OCI-LY7 (cell line): ENCODE data around the gene CD207. TPM values are rescaled to one million over a fixed set of nuclear protein-coding genes. Genes with fewer than 3 reads are reported as not detected.

Experiments
- BruUV-seq: library from RNA; stranded (reverse); fragments of 400-500 nt; replicated peaks from 2 replicates; lab custom pipeline; 2021; lab: Mats Ljungman, UMichigan
- CTCF ChIA-PET: fragments of 300-600 bp; sonication (Branson Sonifier 250); formaldehyde crosslinking; loops from one replicate; lab custom pipeline; 2022; ENCODE audit warnings: antibody characterized with exemption; ENCODE audit not compliant: unreplicated experiment; lab: Charles Lee
- POLR2A ChIA-PET: fragments of 300-600 bp; sonication (Branson Sonifier 250); formaldehyde crosslinking; loops from one replicate; lab custom pipeline; 2022; ENCODE audit warnings: antibody characterized with exemption; lab: Charles Lee
- DNase-seq: peaks from one replicate; pipeline ENCODE4 v3.0.0-alpha.2; 2015; ENCODE audit warnings: low spot score
- H2AFZ ChIP-seq: fragments of 200-600 bp; sonication (generic), shearing (Covaris generic); 2 replicates; pipeline ENCODE4 v1.6.1; 2014; ENCODE audit warnings: mild to moderate bottlenecking, antibody characterized with exemption, low read length, moderate library complexity
- H3K27ac ChIP-seq: fragments of 200-600 bp; sonication (generic); 2 replicates; pipeline ENCODE4 v1.5.1; 2014; ENCODE audit warnings: mixed run types, low read depth, mild to moderate bottlenecking, moderate library complexity, low read length, inconsistent platforms; ENCODE audit not compliant: poor library complexity, severe bottlenecking
- H3K36me3 ChIP-seq: fragments of 200-600 bp; sonication (generic); 2 replicates; pipeline ENCODE4 v1.6.1; 2014; ENCODE audit warnings: mild to moderate bottlenecking, antibody characterized with exemption, low read length, moderate library complexity, mixed read lengths; ENCODE audit not compliant: insufficient read depth
- H3K4me1 ChIP-seq: fragments of 200-600 bp; sonication (generic); 2 replicates; pipeline ENCODE4 v1.5.1; 2014; ENCODE audit warnings: mild to moderate bottlenecking, low read length; ENCODE audit not compliant: insufficient read depth, poor library complexity, severe bottlenecking
- H3K4me2 ChIP-seq: fragments of 200-600 bp; sonication (generic); 2 replicates; pipeline ENCODE4 v1.6.1; 2014; ENCODE audit warnings: mild to moderate bottlenecking, low read length
- H3K4me3 ChIP-seq: fragments of 200-600 bp; sonication (generic); 2 replicates; pipeline ENCODE4 v1.5.1; 2014; ENCODE audit warnings: mild to moderate bottlenecking, low read depth, low read length; ENCODE audit not compliant: poor library complexity, severe bottlenecking
- H3K79me2 ChIP-seq: fragments of 200-600 bp; sonication (generic); 2 replicates; pipeline ENCODE4 v1.6.1; 2016; ENCODE audit warnings: low read depth, mild to moderate bottlenecking, low read length, moderate library complexity, mixed read lengths; ENCODE audit not compliant: insufficient read depth
- H3K9me2 ChIP-seq: fragments of 200-600 bp; sonication (generic); 2 replicates; pipeline ENCODE4 v1.6.1; 2016; ENCODE audit warnings: mild to moderate bottlenecking, low read length, mixed read lengths; ENCODE audit not compliant: insufficient read depth
- H3K9me3 ChIP-seq: fragments of 200-600 bp; sonication (generic); 2 replicates; pipeline ENCODE4 v1.6.1; 2014; ENCODE audit warnings: mild to moderate bottlenecking, mixed run types, low read length, mixed read lengths
- H4K20me1 ChIP-seq: fragments of 200-600 bp; sonication (generic); 2 replicates; pipeline ENCODE4 v1.6.1; 2014; ENCODE audit warnings: mild to moderate bottlenecking, antibody characterized with exemption, low read length, moderate library complexity, mixed read lengths; ENCODE audit not compliant: insufficient read depth
- CTCF ChIP-seq: fragments of 200-600 bp; sonication (generic); conservative IDR thresholded peaks from 2 replicates; pipeline ENCODE4 v1.5.1; 2014; ENCODE audit warnings: mild to moderate bottlenecking, antibody characterized with exemption, low read length, moderate library complexity, mixed read lengths
- EZH2phosphoT487 ChIP-seq: fragments of 200-600 bp; sonication (generic); IDR thresholded peaks from 2 replicates; pipeline ENCODE4 v1.6.1; 2018; ENCODE audit warnings: low read depth, borderline replicate concordance, mild to moderate bottlenecking, mixed run types, antibody characterized with exemption, low read length, moderate library complexity, mixed read lengths
- intact Hi-C: fragments of 100-400 bp; cut with micrococcal nuclease; formaldehyde crosslinking; loops from one replicate; pipeline ENCODE4 v1.10.0; 2022; ENCODE audit not compliant: unreplicated experiment
- total RNA-seq, 2 experiments: library from RNA; depleted of rRNA in 1 of 2; stranded (reverse); fragments of >200 nt in 1 of 2; shearing (Covaris generic) in 1 of 2; gene quantifications; 2 replicates each; pipeline ENCODE4 v1.2.3, GENCODE V29; 2014 to 2022

Gene CD207
- total RNA-seq, 2 experiments from 2014 or later = not detected

DNA sequence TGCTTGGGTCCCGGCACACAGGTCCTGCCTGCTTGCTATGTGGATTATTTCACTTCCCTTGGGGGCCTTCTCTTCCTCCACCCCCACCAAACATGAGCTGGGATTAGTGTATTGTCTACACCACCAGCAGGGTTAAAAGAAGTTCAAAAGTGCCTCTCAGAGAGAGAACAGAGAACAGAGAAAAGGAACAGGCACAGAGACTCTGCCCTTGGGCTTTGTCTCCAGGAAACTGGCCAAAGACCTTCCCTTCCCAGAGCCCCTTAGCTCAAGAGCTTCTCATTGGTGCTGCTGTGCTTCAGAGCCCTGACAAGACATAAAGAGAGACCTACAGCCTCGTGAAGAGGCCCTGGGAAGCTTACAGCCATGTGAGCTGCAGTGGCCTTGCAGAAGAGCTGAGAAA is 38.1 kb downstream of the CD207 start:
- Histone ChIP-seq H3K9me2 (no peaks in the 10 kb centered on the region), H3K9me3 (no peaks in the 10 kb centered on the region), H2AFZ (no peak overlapping the region), H3K4me1 (no peaks in the 10 kb centered on the region), H3K36me3 (no peaks in the 10 kb centered on the region), H4K20me1 (no peaks in the 10 kb centered on the region), H3K79me2 (no peaks in the 10 kb centered on the region), H3K27ac (no peak overlapping the region), H3K4me3 (no peak overlapping the region), H3K4me2 (no peak overlapping the region)
- ChIA-PET CTCF (no interaction called here), POLR2A (no interaction called here)
- BruUV-seq = no TSS peak
- TF ChIP-seq EZH2phosphoT487 (no peak), CTCF (no peak)
- intact Hi-C loops = no loop called here
- no peak for DNase-seq

GRCh38 chr2:70796262-70796661 is 39.4 kb downstream of the CD207 start:
- POLR2A ChIA-PET = interaction anchor here (0.5 kb wide), 1 partner anchor 405 kb away, joined by 4 read pairs; no protein-coding TSS in a partner anchor
- no TSS peak for BruUV-seq
- Histone ChIP-seq H3K4me3 (no peak overlapping the region), H4K20me1 (no peaks in the 10 kb centered on the region), H3K79me2 (no peaks in the 10 kb centered on the region), H3K27ac (no peak overlapping the region), H3K36me3 (no peaks in the 10 kb centered on the region), H3K9me2 (no peaks in the 10 kb centered on the region), H2AFZ (no peak overlapping the region), H3K4me2 (no peak overlapping the region), H3K9me3 (no peaks in the 10 kb centered on the region), H3K4me1 (no peaks in the 10 kb centered on the region)
- TF ChIP-seq EZH2phosphoT487 = no peak
- no peak for TF ChIP-seq CTCF
- DNase-seq = no peak
- CTCF ChIA-PET = no interaction called here
- intact Hi-C loops = no loop called here

GRCh38 chr2:70795164-70795995 is 40.2 kb downstream of the CD207 start:
- Histone ChIP-seq H3K4me3 (no peak overlapping the region), H3K36me3 (no peaks in the 10 kb centered on the region), H3K9me3 (no peaks in the 10 kb centered on the region), H3K9me2 (no peaks in the 10 kb centered on the region), H3K4me2 (no peak overlapping the region), H3K27ac (no peak overlapping the region), H4K20me1 (no peaks in the 10 kb centered on the region), H2AFZ (no peak overlapping the region), H3K4me1 (no peaks in the 10 kb centered on the region), H3K79me2 (no peaks in the 10 kb centered on the region)
- intact Hi-C loops = no loop called here
- no TSS peak for BruUV-seq
- CTCF ChIA-PET = no interaction called here
- DNase-seq = no peak
- POLR2A ChIA-PET = no interaction called here
- no peak for TF ChIP-seq EZH2phosphoT487
- no peak for TF ChIP-seq CTCF
